Measurements from ENCODE around the gene GRM5. TPM values are rescaled to one million over a fixed set of nuclear protein-coding genes. Genes with fewer than 3 reads are reported as not detected.

GRM5 gene
- total RNA-seq, 1 donor from 2014 or later, result 0.49 TPM

- H3K9me3 Mint-ChIP-seq, result no peaks in the 10 kb centered on the region
- no peak overlapping the region for H3K27ac Mint-ChIP-seq (ENCODE audit: unreplicated experiment)
- no peaks in the 10 kb centered on the region for H3K4me1 Mint-ChIP-seq
- H3K4me3 Mint-ChIP-seq, result no peak overlapping the region
- TF ChIP-seq, protein P1, sequence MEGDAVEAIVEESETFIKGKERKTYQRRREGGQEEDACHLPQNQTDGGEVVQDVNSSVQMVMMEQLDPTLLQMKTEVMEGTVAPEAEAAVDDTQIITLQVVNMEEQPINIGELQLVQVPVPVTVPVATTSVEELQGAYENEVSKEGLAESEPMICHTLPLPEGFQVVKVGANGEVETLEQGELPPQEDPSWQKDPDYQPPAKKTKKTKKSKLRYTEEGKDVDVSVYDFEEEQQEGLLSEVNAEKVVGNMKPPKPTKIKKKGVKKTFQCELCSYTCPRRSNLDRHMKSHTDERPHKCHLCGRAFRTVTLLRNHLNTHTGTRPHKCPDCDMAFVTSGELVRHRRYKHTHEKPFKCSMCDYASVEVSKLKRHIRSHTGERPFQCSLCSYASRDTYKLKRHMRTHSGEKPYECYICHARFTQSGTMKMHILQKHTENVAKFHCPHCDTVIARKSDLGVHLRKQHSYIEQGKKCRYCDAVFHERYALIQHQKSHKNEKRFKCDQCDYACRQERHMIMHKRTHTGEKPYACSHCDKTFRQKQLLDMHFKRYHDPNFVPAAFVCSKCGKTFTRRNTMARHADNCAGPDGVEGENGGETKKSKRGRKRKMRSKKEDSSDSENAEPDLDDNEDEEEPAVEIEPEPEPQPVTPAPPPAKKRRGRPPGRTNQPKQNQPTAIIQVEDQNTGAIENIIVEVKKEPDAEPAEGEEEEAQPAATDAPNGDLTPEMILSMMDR (conservative IDR thresholded peaks at IDR 0.05), result no peak
- H3K27me3 Mint-ChIP-seq (ENCODE audit: low read depth), result peaks cover 12% of the 10 kb centered on the region
- no peak for DNase-seq (ENCODE audit: low read depth, low spot score)
- no peaks in the 10 kb centered on the region for H3K36me3 Mint-ChIP-seq (ENCODE audit: low read depth)
These were observed 550.8 kb downstream of the GRM5 start for GRCh38 chr11:88515002-88515401.

- Mint-ChIP-seq H3K27me3 (ENCODE audit: low read depth) (peaks cover 36% of the 10 kb centered on the region), H3K4me1 (peaks cover 4% of the 10 kb centered on the region), H3K27ac (ENCODE audit: unreplicated experiment) (no peak overlapping the region), H3K9me3 (no peaks in the 10 kb centered on the region), H3K4me3 (no peak overlapping the region), H3K36me3 (ENCODE audit: low read depth) (peaks cover 3% of the 10 kb centered on the region)
- TF ChIP-seq, protein P1 (conservative IDR thresholded peaks at IDR 0.05), result no peak
- DNase-seq (ENCODE audit: low read depth, low spot score), result no peak
These were observed 554.8 kb downstream of the GRM5 start for GRCh38 chr11:88511006-88511405.

DNA sequence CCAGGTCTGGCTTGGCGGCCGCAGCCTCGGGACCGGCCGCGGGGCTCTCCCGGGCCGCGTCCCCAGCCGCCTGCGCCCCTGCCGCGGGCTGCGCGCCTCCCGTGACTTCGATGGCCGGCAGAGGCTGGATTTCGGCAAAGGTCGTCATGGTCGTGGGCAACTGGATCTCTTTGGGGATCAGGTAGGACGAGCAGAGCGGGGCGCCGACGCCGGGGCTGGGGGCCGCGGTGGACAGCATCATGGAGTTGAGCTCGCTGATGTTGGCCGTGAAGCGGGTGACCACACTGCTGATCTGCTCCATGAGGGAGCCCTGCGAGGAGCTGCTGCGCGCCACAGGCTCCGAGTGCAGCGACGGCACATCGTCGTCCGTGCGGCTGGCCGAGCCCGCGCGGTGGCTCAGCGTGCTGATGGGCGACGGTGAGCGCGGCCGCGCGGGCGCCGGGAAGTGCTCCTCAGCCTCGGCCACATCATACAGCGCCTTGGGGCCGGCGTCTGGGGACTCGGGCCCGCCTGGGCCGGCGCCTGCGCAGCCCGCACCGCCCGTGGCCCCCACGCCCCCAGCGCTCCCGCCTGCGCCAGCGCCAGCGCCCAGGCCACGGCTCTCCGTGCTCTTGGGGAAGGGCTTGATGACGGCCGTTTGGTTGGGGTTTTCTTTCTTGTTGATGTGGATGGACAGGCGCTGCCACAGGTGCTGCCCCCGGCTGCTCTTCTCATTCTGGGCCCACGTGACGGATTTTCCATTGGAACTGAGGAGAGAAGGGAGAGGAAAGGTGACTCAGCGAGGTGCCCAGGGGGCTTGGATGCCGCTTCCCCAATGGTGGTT is 556.8 kb downstream of the GRM5 start:
- Mint-ChIP-seq H3K4me3 (peak overlapping the region; percentile 85), H3K9me3 (no peaks in the 10 kb centered on the region), H3K27ac (ENCODE audit: unreplicated experiment) (no peak overlapping the region), H3K4me1 (peaks cover 4% of the 10 kb centered on the region), H3K36me3 (ENCODE audit: low read depth) (peaks cover 3% of the 10 kb centered on the region), H3K27me3 (ENCODE audit: low read depth) (peaks cover 36% of the 10 kb centered on the region)
- peak; percentile 5 for DNase-seq (ENCODE audit: low read depth, low spot score)
- TF ChIP-seq, protein P1 (conservative IDR thresholded peaks at IDR 0.05), result no peak

GRCh38 chr11:88508418-88508758 is 557.4 kb downstream of the GRM5 start:
- DNase-seq (ENCODE audit: low read depth, low spot score), result no peak
- H3K4me3 Mint-ChIP-seq, result peak overlapping the region; percentile 82
- H3K27ac Mint-ChIP-seq (ENCODE audit: unreplicated experiment), result no peak overlapping the region
- H3K36me3 Mint-ChIP-seq (ENCODE audit: low read depth), result peaks cover 3% of the 10 kb centered on the region
- TF ChIP-seq, protein P1 (conservative IDR thresholded peaks at IDR 0.05), result no peak
- H3K9me3 Mint-ChIP-seq, result no peaks in the 10 kb centered on the region
- H3K4me1 Mint-ChIP-seq, result peaks cover 4% of the 10 kb centered on the region
- H3K27me3 Mint-ChIP-seq (ENCODE audit: low read depth), result peaks cover 36% of the 10 kb centered on the region

GRCh38 chr11:88507771-88508417 is 557.9 kb downstream of the GRM5 start:
- H3K27ac Mint-ChIP-seq (ENCODE audit: unreplicated experiment), result no peak overlapping the region
- H3K9me3 Mint-ChIP-seq, result no peaks in the 10 kb centered on the region
- peak overlapping the region; percentile 82 for H3K4me3 Mint-ChIP-seq
- H3K27me3 Mint-ChIP-seq (ENCODE audit: low read depth), result peaks cover 36% of the 10 kb centered on the region
- DNase-seq (ENCODE audit: low read depth, low spot score), result no peak
- H3K36me3 Mint-ChIP-seq (ENCODE audit: low read depth), result peaks cover 3% of the 10 kb centered on the region
- peaks cover 4% of the 10 kb centered on the region for H3K4me1 Mint-ChIP-seq
- TF ChIP-seq, protein P1 (conservative IDR thresholded peaks at IDR 0.05), result no peak
